ENCODE results near the gene FAM3A.

The FAM3A gene

DNA sequence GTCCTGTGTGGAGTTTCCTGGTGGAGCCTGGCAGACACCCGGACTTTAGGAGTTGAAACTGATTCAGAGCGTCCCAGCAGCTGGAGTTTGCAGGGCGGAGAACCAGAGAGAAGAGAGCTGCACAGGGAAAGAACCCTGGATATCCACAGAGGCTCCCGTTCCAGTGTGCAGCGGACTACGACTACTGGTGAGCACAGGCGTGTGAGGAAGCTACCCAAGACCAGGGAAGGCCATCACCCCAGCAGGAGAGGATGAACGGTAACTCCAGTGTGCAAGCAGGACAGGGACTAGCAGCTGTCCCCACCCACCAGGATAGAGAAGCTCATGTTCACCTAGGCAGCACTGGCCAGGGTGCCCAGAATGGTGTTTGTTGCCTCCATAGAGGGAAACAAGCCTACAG is 39.2 kb downstream of the FAM3A start:
- DNase-seq = no peak

- DNase-seq = no peak
Measured at GRCh38 chrX:154473683-154474082, 42.3 kb downstream of the FAM3A start.

DNA sequence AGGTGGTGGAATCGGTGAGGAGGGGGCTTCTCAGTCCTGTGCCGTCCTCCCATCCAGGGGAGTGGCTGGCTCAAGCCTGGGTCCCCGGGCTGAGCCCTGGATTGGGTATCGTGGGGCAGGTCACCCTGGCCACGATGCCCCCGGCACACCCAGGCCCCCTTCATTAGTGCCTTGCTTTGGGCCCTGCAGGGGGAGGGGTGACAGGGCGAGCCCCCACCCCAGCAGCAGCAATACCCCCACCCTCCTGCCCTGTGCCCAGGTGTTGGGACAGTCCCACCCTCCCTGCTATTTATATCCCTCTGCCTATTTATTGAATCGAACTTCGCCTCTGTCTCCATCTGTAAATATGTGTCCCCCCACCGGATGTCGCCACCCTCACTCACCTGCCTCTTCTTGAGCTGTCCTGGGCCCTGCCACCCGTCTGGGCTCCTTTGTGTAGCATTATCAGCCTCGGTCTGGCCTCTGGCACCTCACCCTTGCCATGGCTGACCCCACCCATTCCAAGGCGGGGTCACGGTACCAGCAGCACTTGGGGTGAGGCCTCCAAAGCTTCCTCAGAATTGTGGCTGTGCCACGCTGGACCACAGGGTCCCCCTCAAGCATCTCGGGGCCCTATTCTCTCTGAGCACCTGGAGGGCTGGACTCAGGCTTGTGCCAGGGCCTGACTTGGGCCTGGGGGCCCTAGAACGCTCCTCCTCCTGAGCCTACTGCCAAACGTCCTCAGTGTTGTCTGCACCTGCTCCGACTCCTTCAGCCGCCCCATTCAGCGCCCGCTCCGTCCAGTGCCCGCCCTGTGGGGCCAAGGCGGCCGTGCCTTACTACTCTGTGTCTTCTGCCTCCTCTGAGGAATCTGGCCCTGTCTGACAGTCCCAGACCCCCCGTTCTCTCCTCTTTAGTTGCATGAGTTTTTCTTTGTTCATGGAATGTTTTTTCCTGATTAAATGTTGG is 43.1 kb downstream of the FAM3A start:
- DNase-seq = no peak

- DNase-seq = no peak
Measured at GRCh38 chrX:154471839-154472684, 44.0 kb downstream of the FAM3A start.

- no peak for DNase-seq
Measured at GRCh38 chrX:154470914-154471568, 45.0 kb downstream of the FAM3A start.

DNA sequence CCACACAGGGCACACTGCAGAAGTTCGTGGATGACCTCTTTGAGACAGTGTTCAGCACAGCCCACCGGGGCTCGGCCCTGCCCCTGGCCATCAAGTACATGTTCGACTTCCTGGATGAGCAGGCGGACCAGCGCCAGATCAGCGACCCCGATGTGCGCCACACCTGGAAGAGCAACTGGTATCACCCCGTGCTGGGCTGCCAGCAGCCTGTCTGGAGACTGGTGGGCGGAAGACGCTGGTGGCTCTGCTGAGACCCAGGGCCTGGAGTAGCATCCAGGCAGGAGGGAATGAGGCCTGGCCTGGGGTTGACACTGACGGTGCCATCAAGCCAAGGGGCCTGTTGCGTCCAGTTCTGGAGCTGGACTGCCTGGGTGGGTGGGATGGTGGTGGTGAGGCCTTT is 45.6 kb downstream of the FAM3A start:
- DNase-seq = no peak

DNA sequence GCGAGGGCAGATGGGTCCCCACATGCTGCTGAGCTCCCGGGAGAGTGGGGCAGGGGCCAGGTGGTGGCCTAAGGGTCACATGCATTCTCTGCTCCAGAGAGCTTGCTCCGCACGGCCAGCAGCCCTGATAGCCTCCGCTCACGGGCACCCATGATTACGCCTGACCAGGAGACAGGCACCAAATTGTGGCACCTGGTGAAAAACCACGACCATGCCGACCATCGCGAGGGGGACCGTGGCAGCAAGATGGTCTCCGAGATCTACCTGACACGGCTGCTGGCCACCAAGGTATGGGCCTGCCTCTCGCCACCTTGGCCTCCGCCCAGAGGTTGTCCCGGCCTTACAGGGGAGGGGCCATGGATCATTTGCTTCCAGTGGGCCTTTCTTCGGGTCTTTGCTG is 46.2 kb downstream of the FAM3A start:
- no peak for DNase-seq

DNA sequence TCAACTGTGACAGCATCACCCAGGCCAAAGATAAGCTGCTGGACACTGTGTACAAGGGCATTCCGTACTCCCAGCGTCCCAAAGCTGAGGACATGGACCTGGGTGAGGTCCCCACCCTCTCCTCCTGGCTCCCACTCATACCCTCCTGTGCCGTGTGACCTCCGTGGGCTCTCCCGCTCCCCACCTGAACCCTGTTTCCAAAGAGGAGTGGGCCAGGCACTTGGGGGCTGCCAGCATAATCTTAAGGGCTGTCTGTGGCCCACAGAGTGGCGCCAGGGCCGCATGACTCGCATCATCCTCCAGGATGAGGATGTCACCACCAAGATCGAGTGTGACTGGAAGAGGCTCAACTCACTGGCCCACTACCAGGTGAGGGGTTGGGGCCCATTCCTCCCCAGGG is 46.9 kb downstream of the FAM3A start:
- no peak for DNase-seq

DNA sequence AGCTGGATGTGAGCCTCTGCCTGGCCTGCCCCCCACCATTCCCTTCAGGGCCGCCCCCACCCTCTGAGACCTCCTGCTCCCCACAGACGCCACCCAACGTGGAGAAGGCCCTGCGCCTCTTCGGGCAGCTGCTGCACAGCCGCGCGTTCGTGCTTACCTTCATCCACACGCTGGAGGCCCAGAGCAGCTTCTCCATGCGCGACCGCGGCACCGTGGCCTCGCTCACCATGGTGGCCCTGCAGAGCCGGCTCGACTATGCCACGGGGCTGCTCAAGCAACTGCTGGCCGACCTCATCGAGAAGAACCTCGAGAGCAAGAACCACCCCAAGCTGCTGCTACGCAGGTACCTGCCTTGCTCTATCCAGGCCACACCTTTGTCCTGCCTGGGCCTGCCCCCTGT is 47.8 kb downstream of the FAM3A start:
- DNase-seq = no peak

DNA sequence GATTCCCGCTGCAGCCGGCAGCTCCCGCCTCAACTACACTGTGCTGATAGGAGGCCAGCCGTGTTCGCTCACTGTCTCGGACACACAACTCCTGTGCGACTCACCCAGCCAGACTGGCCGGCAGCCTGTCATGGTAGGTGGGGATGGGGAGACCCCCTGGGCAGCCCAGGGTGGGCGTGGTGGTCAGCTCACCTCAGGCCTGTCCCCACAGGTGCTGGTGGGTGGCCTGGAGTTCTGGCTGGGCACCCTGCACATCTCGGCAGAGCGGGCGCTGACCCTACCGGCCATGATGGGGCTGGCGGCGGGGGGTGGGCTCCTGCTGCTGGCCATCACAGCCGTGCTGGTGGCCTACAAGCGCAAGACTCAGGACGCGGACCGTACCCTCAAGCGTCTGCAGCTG is 48.5 kb downstream of the FAM3A start:
- no peak for DNase-seq

GRCh38 chrX:154466907-154467306 is 49.1 kb downstream of the FAM3A start:
- DNase-seq = no peak

DNA sequence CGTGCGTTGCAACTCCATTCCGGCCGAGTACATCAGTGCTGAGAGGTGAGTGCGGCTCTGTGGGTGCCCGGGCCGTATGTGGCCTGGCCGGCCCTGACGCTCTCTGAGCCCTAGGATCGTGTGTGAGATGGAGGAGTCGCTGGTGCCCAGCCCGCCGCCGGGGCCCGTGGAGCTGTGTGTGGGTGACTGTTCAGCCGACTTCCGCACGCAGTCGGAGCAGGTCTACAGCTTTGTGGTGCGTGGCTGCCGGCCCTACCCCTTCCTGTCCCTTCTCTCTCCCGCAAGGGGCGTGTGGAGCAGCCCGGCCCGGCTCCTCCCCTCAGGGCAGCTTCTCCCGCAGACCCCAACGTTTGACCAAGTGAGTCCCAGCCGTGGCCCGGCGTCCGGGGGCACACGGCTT is 50.0 kb downstream of the FAM3A start:
- DNase-seq = no peak

DNA sequence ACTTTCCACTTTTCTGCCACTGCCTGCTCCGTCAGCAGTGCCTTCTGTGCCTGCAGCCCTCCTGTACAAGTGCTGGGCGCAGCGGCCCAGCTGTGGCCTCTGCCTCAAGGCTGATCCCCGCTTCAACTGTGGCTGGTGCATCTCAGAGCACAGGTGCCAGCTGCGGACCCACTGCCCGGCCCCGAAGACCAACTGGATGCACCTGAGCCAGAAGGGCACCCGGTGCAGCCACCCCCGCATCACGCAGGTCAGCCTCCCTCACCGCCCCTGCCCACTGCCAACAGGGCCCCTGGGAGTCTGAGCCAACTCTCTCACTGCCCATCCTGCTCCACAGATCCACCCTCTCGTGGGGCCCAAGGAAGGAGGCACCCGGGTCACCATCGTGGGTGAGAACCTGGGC is 50.4 kb downstream of the FAM3A start:
- DNase-seq = no peak

DNA sequence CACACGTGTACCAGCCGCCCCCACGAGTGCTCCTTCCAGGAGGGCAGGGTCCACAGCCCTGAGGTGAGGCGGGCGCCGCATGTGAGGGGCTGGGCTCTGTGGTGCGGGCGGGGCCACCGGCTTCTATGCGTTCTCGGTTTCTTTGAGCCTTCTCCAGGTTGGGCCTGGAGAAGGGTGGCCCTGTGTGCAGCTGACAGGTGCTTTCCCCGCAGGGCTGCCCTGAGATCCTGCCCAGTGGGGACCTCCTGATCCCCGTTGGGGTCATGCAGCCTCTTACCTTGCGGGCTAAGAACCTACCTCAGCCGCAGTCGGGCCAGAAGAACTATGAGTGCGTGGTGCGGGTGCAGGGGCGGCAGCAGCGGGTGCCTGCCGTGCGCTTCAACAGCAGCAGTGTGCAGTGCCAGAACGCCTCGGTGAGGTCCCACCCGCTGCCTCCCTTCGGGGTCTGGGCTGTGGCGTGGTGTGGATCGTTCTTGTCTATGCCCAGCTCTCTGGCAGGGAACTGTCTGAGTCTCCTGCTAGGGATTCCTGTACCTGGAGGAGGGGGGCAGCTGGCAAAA is 51.1 kb downstream of the FAM3A start:
- DNase-seq = no peak

DNA sequence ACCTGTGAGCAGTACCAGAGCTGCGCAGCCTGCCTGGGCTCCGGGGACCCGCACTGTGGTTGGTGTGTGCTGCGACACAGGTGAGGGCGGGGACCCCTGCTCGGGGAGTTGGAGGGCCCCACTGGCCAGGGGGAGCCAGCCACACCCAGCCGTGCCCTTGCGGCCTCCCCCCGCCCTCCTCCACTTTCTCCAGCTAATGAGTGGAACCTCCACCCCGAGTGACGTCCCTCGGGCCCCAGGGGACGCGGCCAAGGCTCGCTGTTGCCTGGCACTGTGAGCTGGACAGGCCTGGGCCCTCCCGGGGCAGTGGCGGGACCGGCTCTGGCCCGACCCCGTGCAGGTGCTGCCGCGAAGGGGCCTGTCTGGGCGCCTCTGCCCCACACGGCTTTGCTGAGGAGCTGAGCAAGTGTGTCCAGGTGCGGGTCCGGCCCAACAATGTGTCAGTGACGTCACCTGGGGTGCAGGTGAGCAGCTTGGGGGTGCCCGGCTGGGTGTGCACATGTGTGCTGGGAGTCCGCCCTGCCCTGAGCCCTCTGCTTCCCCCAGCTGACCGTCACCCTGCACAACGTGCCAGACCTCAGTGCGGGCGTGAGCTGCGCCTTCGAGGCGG is 52.3 kb downstream of the FAM3A start:
- no peak for DNase-seq

DNA sequence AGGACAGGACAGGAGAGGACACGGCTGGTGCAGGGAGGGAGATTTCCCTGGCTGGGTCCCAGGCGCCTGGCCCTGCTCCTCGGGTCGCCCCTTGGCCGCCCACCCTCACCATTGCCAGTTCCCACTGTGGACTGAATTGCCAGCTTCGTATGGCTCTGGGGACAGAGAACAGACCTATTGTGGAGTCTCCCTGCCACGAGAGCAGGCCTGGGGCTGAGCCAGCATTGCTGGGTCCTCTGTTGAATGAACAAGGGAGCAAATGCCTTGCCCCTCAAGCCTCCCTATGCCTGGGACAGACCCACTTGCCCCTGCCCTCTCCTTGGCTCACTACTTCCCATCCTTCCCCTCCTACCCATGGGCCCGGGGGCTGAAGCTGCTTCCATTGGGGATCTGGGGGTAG is 53.6 kb downstream of the FAM3A start:
- DNase-seq = no peak

DNA sequence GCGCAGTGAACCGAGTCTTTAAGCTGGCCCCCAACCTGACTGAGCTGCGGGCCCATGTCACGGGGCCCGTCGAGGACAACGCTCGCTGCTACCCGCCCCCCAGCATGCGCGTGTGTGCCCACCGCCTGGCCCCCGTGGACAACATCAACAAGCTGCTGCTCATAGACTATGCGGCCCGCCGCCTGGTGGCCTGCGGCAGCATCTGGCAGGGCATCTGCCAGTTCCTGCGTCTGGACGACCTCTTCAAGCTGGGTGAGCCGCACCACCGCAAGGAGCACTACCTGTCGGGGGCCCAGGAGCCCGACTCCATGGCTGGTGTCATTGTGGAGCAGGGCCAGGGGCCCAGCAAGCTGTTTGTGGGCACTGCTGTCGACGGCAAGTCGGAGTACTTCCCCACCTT is 55.7 kb downstream of the FAM3A start:
- no peak for DNase-seq

DNA sequence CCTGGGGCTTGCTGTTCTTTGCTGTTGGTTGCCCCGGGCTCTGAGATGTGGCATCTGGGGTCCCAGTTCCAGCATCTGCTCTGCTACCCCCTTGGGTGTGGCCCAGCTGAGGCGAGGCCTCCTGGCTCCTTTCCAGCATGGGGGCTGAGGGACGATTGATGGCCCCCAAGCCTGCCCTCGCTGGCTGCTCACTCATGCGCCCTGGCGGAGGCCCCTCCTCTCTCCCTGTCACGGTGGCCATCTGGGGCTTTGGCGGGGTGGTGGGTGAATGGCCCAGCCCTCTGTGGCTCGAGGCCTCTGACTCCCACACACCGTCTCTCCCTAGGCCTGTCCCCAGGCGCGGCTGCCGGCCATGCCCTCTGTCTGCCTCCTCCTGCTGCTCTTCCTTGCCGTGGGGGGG is 56.2 kb downstream of the FAM3A start:
- no peak for DNase-seq

- no peak for DNase-seq
Measured at GRCh38 chrX:154458954-154459778, 56.9 kb downstream of the FAM3A start.

DNA sequence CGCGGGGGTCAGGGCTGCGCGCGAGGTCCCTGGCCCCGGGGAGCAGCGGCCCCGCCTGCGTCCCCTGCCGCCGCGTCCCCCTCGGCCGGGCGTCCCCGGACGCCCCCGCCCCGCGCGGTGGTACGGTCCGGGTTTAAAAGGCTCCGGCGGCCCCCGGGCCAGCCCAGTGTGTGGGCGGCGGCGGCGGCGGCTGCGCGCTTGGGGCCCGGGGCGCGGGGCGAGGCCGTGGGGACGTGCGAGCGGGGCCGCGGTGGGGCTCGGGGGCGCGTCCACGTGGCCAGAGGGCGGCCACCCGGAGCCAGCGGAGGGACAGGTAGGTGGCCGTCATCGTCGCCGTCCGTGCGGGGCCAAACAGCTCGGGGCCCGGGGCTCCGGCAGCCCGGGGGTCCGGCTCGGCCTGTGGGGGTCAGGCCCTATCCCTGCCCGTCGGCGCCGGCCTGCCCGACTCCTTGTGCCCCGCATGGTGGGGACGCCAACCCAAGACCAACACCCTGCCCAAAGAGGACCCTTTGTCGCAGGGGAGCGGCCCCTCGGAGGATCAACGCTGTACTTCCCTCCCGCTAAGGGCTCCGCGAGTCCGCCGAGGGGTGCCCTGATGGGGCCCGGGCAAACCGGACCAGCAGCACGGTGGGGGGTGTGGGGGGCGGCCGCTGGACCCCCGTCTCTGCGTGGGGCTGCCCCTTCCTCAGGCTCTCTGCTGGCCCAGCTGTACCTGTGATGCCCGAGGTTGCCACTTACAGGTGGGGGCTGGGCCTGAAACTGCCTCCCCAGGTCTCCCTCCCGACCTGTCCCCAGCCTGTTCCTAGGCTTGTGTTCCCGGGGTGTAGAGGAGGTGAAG is 57.7 kb downstream of the FAM3A start, which contains the start of gene PLXNA3:
Gene PLXNA3 (plus strand): TSS at position 166 of the 838 bp plus-strand sequence. CDS start 1,903 bp downstream, outside the sequence.
- peak; percentile 62 for DNase-seq

Measured in activated effector memory CD4-positive, alpha-beta T cell treated with Interleukin-2 at 50 U/mL for 16 hours (primary cell).